ENCODE results near the gene GNAT1.

- no peak for TF ChIP-seq SMC3 (IDR thresholded peaks at IDR 0.05)
- no peak for TF ChIP-seq MAX (IDR thresholded peaks at IDR 0.05)
- no peak for TF ChIP-seq ESRRA (IDR thresholded peaks at IDR 0.05; ENCODE audit: borderline replicate concordance, low read length)
- no peak for TF ChIP-seq SREBF2 (IDR thresholded peaks at IDR 0.05)
- TF ChIP-seq CHD2 (IDR thresholded peaks at IDR 0.05; ENCODE audit: low read length, partially characterized antibody) = no peak
Observed at GRCh38 chr3:50230104-50230793, 38.8 kb downstream of the GNAT1 start.
